ENCODE measurements around the gene MSRB2. TPM values are rescaled to one million over a fixed set of nuclear protein-coding genes. Genes with fewer than 3 reads are reported as not detected.

Gene MSRB2
- total RNA-seq, 4 donors from 2014 or later: 15.4 to 49.6 (median 30.7) TPM

DNA sequence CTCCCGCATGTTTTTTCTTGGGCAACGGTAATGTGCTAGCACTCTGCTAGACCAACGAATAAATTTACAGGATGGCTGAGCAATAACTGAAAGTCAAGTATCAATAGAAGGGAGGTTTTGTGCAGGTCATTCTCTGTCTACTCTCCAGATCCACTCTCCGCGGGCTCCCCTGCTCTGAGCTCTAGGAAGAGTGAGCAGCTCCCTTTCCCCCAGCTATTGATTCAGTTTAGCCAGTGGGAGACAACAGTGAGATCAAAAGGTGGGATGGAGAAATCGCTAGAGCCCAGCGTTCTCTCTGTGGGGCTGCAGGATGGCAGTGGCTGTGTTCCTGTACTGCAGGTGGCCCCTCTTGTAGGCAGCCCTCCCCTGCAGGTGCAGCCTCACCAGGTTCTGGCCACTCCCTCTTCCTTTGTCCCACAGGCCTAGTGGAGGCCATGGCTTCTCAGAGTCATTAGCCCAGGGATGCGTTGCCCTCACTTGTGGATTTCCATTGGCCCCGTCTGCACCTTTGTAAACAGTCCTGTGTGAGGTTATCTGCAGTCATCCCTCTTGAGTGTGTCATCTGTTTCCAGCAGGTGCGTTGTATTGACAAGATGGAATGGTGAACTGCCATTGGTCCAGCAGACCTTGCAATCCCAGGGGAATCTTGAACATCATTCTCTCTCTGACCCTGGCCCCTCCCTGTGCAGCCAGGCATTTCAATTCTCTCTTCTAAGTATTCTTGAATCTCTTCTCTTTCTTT is 11.1 kb downstream of the MSRB2 start:
- Histone ChIP-seq H3K36me3 (peaks cover 11 to 25% of the 10 kb centered on the region in 2 donors), H3K27me3 (no peaks in the 10 kb centered on the region), H3K27ac (no peak overlapping the region), H3K9me3 (no peaks in the 10 kb centered on the region), H3K4me3 (replicated peaks in 1 of 3) (no peak overlapping the region), H3K4me1 (no peaks in the 10 kb centered on the region)
- TF ChIP-seq POLR2A (IDR thresholded peaks at IDR 0.05) (no peak), CTCF (IDR thresholded peaks at IDR 0.05) (no peak)
- 87 to 91% methylated on average over 9 to 10 of the region's 10 CpGs for WGBS, 2 donors
- intact Hi-C loops (cut with DNase I): no loop called here
- no peak for DNase-seq

GRCh38 chr10:23110722-23111516 is 15.5 kb downstream of the MSRB2 start:
- no peak overlapping the region for H3K4me3 ChIP-seq (replicated peaks in 1 of 3)
- H3K27me3 ChIP-seq: no peaks in the 10 kb centered on the region
- DNase-seq: no peak
- peaks cover 6 to 13% of the 10 kb centered on the region in 2 donors for H3K36me3 ChIP-seq
- H3K9me3 ChIP-seq: no peaks in the 10 kb centered on the region
- H3K27ac ChIP-seq: no peak overlapping the region
- H3K4me1 ChIP-seq: peaks cover 28 to 30% of the 10 kb centered on the region in 2 donors
- no peak for TF ChIP-seq CTCF (IDR thresholded peaks at IDR 0.05)
- intact Hi-C loops (cut with DNase I): no loop called here
- 84 to 91% methylated on average over 13 of the region's 13 CpGs for WGBS, 2 donors

DNA sequence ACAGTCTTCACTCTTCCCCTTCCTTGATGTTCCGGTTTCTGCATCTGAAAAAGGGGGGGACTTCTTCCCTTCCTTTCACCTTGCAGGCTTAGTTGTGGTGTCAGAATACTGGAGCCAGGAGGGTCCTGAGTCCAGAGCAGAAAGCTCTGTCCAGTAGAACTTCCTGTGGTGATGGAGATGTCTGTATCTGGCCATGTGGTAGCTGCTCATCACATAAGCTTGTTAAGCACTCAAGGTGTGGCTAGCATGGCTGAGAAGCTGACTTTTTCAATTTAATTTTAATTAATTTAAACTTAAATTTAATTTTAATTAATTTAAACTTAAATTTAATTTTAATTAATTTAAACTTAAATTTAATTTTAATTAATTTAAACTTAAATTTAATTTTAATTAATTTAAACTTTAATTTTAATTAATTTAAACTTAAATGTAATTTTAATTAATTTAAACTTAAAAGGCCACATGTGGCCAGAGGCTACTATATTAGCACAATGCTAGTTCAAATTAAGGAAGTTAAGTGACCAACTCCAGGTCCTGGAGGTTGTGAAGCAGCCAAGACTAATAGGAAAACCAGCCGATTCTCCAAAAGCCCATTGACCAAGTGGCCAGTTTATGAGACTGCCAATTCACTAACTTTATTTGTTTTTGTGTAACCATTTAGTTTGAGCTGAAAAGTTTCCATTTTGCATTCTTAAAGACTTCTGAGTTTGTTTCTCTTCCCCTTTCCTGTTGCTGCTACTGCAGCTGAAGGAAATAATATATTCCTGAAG is 16.3 kb downstream of the MSRB2 start:
- Histone ChIP-seq H3K36me3 (peaks cover 3 to 5% of the 10 kb centered on the region in 2 donors), H3K27me3 (no peaks in the 10 kb centered on the region), H3K4me3 (replicated peaks in 1 of 3) (no peak overlapping the region), H3K4me1 (peaks cover 35 to 37% of the 10 kb centered on the region in 2 donors), H3K9me3 (no peaks in the 10 kb centered on the region), H3K27ac (peak overlapping the region; percentile 49 to 76 (median 70))
- DNase-seq: no peak
- intact Hi-C loops (cut with DNase I): no loop called here
- WGBS, 2 donors: 61 to 65% methylated on average over 2 of the region's 2 CpGs
- TF ChIP-seq CTCF (IDR thresholded peaks at IDR 0.05): no peak
- no peak for TF ChIP-seq POLR2A (IDR thresholded peaks at IDR 0.05)

DNA sequence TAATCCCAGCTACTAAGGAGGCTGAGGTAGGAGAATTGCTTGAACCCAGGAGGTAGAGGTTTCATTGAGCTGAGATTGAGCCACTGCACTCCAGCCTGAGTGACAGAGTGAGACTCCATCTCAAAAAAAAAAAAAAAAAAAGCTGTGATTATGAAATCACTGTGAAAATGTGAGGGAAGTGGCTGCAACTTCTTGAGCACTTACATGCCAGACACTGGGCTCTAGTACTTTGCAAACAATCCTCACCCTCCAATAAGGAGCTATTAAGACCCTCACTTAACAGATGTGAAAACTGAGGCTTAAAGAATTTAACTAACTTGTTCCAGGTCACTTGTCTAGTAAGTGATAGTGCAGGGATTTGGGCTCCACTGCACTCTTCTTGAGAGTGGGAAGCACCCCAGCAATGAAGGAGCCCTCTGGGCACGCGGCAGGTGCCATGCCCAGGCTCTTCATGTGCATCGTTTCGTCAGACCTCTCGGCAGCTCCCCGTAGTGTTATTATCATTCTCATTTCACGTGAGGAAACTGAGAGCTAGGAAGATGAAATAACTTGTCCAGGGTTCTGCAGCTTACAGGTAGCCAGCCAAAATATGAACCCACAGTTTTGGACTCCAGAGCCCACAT is 19.0 kb downstream of the MSRB2 start:
- intact Hi-C loops (cut with DNase I): no loop called here
- H3K9me3 ChIP-seq: no peaks in the 10 kb centered on the region
- H3K36me3 ChIP-seq: peaks cover 0 to 6% of the 10 kb centered on the region in 2 donors
- peaks cover 40 to 42% of the 10 kb centered on the region in 2 donors for H3K4me1 ChIP-seq
- H3K27me3 ChIP-seq: no peaks in the 10 kb centered on the region
- TF ChIP-seq CTCF (IDR thresholded peaks at IDR 0.05) (no peak), POLR2A (IDR thresholded peaks at IDR 0.05) (no peak)
- H3K4me3 ChIP-seq (replicated peaks in 1 of 3): no peak overlapping the region
- DNase-seq: peak; percentile 55
- H3K27ac ChIP-seq: peak overlapping the region in 1 of 3 donors; percentile 70
- WGBS, 2 donors: 33% methylated on average over 7 of the region's 7 CpGs
